HL-60/S4 (cell line): Measurements from ENCODE around the gene WNT6.

Experiments
- in situ Hi-C: fragments of 300-500 bp; cut with MboI; formaldehyde crosslinking; loops from 2 replicates; pipeline ENCODE4 v1.14.3; 2022; ENCODE audit warnings: low sequenced_read_pairs

The WNT6 gene

GRCh38 chr2:218856167-218856895 is 3.3 kb upstream of the WNT6 start:
- in situ Hi-C loops = no loop called here

DNA sequence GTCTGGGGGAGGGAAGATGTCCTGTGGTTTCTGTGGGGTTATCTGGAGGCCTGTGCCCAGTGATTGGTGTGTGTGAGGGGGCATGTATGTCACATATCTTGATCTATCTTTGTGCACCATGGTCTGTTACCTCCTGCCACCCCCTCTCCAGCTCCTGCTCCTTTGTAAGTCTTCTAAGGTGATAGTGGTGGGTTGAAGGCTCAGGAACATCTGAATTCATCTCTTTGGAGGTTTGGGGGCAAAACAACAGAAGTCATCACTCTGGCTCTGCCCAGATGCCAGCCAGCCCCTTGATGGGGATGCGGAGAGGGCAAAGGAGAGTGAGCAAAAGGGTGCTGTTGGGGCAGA is 2.7 kb upstream of the WNT6 start:
- in situ Hi-C loops = no loop called here

GRCh38 chr2:218857371-218858137 is 2.1 kb upstream of the WNT6 start:
- in situ Hi-C loops = no loop called here

GRCh38 chr2:218858138-218858445 is 1.5 kb upstream of the WNT6 start:
- in situ Hi-C loops = no loop called here

DNA sequence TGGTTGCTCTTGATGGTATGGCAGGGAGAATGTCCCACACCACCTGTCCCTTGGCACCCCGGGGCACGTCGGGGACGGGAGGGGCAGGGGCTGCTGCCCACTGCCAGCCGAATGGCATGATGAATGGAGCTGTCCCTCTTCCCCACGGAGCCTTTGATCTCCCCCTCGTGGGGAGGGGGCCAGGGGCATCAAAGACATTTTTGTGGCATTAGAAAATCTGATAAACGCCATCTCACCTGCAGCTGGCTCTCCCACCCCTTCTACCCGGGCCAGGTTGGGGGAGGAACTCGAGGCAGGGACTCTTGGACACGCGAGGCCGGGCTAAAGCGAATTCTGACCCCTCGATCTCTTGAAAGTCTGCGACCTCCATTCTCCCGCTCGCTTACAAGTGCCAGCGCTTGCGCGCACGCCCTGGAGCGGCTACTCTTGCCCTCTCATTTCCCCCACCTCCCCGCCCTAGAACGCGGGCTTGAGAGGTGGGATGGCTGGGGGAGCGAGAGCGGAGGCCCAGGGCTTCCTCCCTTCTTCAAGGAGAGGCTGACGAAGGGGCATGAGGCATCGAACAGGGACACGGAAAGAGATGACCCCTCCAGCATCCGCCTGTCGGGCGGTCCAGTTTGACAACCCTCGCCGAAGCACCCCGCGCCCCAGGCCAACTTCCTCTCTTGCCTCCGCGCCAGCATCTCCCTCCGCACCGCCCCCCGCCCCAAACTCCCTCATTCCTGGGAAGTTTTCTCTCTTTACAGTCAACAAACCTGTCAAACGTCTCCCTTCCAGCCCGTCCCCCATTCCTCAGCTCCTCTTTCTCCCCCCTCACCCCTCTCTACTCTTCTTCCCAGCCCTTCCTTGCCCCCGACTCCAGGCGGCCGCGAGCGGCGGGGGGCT is 692 bp upstream of the WNT6 start:
- in situ Hi-C loops = no loop called here

GRCh38 chr2:218859988-218860831 is 605 bp downstream of the WNT6 start:
- in situ Hi-C loops = no loop called here

GRCh38 chr2:218860950-218861381 is 1.4 kb downstream of the WNT6 start:
- in situ Hi-C loops = no loop called here

DNA sequence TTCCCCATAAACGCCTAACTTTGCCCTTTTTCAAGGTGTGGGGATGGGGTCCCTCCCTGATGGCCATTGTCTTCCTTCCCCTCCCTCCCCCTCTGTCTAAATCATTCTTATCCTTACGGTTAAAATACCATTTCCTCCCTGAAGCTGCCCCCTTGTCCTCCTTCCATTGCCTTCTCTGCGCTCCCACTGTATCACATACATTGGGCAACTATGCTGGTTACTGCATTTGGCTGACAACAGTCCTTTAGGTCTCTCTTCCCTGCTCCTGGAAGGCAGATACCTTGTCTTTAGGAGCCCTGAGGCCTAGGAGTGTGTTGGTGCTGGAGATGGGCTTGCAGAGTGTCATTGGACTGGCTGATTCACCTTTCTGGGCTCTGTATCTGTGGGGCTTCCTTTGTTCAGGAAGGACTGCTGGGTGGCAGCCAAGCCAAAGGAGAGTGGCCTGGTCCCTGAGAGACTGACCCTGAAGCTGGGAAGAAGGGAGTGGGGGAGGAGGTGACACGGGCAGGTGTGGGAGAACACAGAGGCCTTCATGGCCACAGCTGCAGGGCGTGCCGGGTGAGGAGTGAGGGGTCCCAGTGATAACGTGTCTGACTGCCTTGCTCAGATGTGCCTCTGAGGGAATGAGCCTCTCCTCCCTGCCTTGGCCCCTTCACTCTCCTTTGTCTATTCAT is 2.2 kb downstream of the WNT6 start:
- in situ Hi-C loops = no loop called here

DNA sequence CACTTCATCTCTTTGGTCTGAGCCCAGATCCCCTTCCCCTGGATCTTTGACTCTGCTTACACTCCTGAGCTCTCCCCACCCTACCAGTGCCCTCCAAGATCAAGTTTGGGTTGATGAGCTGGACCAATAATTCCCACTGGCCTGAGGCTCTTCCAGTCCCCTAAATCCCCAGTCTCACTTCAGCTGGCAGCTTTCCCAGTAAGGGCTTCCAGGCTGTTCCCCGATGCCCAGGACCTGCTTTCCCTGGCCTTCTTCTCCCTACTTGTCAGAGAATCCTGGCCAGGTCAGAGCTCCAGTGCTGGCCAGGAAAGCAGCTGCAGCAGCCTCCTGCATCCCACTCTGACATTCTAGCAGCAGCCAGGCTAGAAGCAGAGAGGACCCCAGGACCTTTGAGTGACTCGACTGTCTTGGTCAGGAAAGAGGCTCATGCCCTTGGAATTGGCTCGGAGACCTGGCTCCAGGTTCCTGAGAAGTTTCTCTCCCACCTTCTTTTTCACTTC is 3.5 kb downstream of the WNT6 start:
- in situ Hi-C loops = no loop called here

- in situ Hi-C loops = no loop called here
Measured at GRCh38 chr2:218865396-218865795, 5.8 kb downstream of the WNT6 start.

GRCh38 chr2:218865999-218866398 is 6.4 kb downstream of the WNT6 start:
- in situ Hi-C loops = no loop called here

- in situ Hi-C loops = no loop called here
Measured at GRCh38 chr2:218867900-218868299, 8.3 kb downstream of the WNT6 start.

DNA sequence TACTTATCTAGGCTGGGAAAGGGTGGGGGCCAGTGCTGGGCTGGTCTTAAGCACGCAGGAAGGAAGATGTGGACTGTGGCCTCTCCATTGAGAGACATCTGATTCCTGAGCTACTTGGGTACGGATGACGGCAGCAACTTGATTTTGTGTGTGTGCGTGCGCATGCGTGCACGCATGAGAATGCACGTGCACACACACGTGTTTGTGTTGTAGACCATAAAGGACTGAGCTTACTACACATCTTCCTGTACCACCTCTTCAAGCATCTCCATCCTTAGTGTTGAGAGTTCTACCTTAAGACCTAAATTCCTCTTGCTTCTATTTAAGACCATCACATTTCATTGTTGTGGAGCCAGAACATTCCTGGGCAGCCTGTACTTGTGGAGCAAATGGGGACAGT is 9.5 kb downstream of the WNT6 start:
- in situ Hi-C loops = no loop called here

- in situ Hi-C loops = no loop called here
Measured at GRCh38 chr2:218870984-218871344, 11.4 kb downstream of the WNT6 start.

DNA sequence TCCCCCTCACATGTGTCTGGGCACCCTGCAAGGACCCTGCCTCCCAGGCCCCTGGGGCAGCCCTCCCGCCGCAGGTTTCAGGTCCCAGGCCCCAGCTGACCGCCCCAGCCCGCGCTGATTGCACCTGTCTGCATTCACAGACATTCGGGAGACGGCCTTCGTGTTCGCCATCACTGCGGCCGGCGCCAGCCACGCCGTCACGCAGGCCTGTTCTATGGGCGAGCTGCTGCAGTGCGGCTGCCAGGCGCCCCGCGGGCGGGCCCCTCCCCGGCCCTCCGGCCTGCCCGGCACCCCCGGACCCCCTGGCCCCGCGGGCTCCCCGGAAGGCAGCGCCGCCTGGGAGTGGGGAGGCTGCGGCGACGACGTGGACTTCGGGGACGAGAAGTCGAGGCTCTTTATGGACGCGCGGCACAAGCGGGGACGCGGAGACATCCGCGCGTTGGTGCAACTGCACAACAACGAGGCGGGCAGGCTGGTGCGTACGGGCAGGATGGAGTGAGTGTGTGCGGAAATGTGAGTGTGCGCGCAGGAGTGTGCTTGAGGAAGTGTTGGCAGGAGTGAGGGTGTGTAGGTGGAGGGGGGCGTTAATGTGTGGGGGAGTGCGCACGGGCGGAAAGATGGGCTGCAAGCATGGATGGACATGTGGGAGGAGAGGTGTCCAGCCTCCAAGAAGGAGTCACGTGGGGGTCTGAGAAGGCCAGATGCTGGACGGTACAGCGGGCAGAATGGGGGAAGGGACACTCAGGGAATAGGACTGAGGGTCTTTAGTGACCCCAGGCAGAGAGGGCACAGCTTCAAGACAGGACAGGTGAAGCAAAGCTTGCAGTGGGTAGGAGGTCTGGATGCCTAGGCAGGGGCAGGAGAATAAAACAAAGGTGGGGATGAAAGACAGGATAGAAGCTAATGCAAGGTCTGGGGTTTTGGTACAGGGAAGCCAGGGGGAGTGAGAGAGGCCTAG is 12.0 kb downstream of the WNT6 start:
- in situ Hi-C loops = no loop called here

DNA sequence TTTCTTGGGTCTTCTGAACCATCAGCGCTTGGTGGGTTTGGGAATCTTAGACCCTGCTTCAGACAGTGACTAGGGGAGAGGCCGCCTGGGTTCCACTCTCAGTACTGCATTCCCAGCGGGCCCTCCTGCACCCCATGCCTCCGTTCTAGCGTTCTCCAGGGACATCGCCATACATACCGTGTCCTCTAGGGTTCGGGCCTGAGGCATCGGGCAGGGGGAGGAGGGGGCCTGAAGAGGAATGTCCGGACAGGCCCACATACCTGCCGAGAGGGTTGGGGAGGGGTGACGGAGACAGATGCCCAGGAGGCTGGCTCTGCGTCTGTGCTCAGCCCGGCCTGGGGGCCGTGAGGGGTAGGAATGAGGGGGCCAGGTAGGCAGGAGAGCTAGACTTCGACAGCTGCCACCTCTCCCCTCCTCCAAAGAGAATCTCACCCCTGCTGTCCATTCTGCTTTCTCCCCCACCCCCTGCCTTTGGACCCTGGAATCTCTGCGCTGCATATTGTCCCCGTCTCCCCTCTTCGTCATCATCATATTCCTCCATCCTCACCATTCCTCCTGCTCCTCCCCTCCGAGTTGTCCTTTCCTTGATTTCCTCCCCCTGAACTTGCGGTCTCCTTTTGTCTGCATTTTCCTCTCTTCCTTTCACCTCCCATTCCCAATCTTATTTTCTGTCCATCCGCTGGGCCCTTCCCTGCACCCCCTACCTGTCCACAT is 13.2 kb downstream of the WNT6 start:
- in situ Hi-C loops = no loop called here

- in situ Hi-C loops = no loop called here
Measured at GRCh38 chr2:218873359-218874194, 14.0 kb downstream of the WNT6 start.
